H4 (cell line): ENCODE data around the gene FARS2. TPM values are rescaled to one million over a fixed set of nuclear protein-coding genes. Genes with fewer than 3 reads are reported as not detected.
"Not testable (repeated sequence)": the region's sequence is repeated elsewhere in the genome, so short reads cannot be mapped to it uniquely, and the experiment has no call there.

Source experiments
- DNase-seq: peaks from one replicate; pipeline ENCODE4 v3.0.0-alpha.2; 2015; ENCODE audit warnings: low spot score
- total RNA-seq: library from RNA; depleted of rRNA; stranded (reverse); fragments of >200 nt; shearing (Covaris generic); gene quantifications from 2 replicates; pipeline ENCODE4 v1.2.3, GENCODE V29; 2014

FARS2 gene
- total RNA-seq, 1 experiment from 2014 or later = 19.2 TPM

DNA sequence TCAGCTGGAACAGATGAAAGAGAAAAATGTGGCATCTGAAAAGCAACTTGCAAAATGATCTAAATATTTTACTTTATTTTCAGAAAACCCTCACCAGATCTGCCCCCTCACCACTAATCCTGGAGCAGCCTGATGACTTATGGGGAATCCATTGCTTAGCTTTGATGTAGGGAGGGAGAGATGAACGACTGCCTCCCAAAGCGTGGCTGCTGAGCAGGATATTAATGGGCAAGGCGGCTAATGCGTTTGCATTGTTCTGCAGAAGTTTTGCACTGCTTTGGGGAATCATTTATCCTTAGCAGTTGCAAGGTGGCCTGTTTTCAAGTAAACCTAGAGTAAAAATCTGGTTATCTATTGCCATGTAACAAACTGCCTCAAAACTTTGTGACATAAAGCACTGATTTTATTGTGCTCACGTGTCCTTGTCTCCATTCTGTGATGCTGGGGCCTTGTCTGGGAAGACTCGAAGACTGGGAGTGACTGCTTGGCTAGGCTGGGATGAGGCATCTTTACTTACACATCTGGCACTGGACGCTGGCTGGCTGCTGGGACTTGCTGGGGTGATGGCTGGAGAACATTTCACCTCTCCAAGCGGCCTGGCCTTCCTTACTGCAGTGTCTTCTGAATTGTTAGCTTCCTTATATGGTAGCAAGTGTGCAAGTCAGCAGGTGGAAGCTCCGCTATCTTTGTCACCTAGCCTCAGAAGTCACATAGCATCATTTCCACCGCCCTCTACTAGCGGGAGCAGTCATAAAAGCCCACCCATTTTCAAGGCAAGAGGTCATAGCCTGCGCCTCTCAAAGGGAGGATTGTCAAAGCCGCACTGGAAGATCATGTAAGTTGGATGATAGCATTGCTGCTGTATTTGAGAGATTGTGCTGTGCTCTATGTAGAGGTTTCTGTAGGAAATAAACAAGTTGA is 432.2 kb downstream of the FARS2 start:
- DNase-seq = no peak

DNA sequence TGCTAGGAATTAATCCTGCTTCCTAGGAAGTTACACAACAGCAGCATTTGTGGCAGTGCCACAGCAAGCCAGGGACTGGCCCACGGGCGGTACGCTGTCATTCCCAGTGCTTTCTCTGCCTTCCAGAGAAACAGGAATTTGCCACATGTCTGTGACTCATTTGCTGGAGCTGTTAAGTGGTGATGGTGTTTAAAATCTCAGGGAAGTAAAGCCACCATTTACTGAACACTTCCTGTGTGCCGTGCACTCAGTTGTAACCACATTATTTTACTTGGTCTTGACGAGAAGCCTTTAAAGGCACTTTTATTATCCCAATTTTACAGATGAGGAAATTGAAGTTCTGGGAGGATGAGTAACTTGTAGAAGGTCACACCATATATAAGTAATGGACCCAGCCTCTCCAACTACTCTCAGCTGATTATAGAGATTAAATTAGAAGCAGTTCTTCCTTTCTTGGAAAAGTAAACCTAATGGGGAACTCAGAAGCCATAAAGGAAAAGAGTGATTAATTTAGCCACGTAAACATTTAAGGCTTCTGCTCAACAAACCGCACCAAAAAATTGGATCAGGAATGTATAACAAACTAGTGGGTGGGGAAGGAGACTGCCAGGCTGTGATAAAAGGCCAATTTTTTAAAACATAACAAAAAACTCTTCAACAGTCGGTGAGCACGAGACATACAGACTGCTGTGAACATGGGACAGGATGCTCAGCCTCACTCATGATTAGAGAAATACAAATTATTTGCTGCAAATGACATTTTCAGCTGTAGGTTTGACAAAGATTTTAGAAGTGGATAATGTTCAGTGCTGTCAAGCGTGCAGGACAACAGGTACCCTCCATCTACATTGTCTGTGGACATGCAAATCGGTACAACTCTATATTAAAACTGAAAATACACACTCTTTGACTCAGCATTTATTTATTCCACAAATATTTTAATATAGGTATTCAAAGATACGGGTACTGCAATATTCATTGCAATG is 434.2 kb downstream of the FARS2 start:
- peak; percentile 93 for DNase-seq

DNA sequence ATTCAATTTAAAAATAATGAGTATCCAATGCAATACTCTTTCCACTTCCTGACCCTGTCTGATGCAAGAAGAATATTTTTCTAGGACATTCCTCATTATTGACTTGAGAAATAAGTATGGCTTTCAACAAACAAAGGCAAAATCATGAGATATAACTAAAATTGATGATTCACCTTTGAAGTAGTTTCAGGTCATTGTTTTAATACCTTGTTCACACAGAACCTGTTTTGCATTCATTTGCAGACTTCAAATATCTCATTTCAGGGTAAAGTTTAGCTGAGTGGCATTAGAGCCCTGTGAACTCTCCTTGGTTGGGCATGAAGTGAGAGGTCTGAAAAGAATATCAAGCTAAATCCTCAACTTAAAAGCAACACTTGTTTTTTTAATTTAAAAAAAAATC is 436.2 kb downstream of the FARS2 start:
- DNase-seq = no peak

DNA sequence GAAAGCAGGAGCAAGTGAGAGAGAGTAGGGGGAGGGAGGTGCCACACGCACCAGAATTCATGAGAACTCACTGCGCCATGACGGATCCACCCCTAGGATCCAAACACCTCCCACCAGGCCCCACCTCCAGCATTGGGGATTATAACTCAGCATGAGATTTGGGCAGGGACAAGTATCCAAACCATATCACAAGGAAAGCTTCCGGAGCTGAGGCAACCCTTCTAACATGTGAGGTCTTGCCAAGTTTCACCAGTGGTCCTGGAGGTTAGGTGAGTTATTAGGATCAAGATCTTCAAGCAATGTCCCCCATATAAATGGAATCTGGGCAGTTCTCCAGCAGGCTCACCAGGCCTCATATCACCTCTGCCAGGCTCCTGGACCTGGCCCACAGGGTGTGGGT is 437.0 kb downstream of the FARS2 start:
- DNase-seq = no peak

DNA sequence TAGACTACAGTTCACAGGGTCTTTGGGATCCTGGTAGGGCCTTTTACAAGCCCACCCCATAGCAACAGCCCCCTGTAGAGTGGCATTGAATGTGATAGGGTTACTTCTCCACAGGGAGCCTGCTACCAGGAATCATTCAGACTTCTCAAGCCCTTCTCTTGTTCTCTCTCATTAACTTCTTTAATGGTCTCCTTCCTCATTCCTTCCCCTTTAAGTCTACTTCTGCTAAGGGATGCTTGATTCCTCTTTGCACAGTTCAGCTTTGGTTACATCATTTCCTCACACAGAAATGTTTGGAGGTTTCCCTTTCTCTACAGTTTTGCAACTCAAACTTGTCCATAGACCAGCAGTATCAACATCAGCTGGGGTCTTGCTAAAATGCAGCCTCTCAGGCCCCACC is 437.8 kb downstream of the FARS2 start:
- DNase-seq = not testable (repeated sequence)

DNA sequence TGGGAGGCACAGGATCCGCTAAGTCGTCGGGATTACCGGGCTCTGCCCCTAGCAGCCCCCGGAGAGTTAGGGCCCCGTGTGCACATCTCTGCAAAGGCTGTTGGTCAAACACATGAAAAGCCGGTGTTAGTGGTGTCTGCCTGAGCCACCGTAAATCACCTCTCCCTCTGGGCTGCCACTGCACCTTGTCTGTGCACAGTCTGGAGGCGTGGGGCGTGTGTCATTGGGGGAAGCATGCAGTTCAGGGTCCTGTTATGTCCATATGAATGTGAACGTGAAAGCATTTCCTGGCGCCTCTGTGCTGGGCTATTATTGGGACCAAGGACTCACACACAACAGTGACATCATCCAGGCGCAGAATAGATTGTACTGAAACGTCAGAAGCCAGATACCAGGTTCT is 439.9 kb downstream of the FARS2 start:
- no peak for DNase-seq

DNA sequence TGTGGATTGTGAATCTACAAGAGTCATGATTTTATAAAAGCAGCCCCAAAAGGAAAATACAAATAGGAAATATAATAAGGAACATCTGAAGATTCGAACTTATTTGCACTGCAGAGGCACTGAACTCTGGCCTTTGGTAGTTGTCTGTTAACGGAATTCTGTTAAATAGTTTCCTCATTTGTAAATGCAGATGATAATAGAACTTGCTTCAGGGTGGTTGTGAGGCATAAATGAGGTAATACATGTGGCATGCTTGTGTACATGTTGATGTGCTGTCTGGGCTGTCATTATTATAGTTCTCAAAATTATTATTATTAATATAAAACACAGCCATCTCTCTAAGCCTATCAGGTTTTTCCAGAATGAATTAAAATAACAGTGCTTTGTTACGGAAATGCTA is 443.4 kb downstream of the FARS2 start:
- no peak for DNase-seq

DNA sequence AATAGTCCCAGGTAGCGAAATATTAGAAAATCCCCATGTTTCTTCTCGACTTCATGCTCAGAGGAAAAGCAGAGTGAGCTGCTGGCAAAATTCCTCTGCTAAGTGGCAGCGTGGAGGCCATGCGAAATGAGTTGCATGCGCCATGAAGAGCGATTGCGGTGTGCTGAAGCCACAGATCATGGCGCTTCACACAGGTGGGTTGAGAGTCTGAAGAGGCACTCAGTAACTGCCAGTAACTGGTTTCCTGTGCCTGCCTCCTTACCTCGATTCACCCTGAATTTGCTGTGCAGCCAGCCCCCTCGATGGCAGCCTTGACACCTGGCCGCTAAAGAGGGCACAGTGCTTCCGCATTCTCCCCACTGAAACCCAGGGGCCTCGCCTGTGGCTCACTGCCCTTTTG is 443.9 kb downstream of the FARS2 start:
- DNase-seq = no peak

DNA sequence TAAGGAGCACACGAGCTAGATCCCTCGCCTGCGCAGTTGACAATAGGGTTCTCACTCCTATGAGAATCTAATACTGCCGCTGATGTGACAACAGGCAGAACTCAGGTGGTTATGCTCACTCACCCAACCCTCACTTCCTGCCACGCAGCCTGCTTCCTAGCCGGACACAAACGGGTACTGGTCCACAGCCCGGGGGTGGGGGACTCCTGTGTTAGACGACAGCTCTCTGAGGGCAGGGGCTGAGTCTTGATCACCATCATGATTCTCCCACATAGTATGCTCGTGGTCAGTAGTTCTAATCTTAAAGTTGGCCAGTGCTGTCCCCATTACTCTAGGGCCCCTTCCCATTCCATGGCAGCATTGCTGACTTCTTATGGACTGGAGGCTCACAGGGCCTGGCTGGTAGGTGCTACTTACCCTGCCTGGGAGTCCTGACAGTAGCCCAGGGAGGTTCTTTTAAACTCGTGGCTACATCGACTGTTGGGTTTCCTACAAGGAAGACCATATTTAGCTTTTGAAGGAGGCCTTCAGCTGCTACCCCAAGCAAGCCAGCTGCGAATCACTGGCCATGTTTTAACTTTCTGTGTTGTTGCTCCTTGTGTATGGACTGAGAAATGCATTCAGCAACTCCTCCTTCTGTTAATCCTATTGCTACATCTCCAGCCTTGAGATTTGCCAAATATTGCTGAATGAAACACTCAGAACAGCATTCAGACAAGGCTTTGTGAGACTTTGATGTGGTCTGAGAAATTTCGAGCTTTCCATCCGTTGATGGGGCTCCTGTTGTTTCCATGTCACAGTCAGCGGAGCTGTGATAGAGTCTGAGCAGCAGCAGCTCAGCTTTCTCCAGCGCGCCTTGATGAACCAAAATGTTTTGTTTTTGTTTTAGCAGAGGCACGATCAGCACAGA is 445.1 kb downstream of the FARS2 start:
- no peak for DNase-seq

DNA sequence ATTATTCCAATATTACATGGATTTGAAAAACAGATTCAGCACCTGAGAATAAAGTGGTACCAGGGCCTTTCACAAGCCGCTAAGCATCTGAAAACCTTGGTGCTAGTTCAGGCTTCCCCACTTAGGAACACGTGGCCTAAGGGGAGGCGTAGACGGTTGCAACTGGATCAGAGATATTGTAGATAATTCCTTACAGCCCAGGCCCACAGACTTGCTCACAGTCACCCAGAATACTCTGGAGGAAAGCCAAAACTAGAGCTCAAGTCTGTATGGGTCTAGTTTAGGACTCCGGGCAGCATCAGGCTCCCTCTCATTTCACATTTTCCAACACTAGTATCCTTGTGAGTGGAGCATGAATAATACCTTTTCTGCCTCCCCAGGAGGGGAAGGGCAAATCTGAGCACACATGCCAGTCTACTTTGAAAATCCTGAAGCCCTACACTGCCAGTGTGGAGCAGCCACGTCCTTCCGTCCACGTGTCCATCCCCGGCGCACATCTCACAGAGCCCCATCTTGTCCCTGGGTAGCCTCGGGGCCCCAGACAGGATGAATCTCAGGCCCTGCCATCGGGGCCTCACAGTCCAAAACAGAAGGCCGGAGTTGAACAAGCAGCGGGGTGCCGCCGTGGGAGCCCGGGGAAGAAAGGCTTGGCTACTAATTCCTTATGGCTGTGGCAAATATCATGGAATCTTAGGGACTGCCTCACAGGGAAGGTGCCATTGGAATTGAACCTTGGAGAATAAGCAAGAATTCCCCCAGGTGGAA is 446.1 kb downstream of the FARS2 start:
- DNase-seq = no peak

DNA sequence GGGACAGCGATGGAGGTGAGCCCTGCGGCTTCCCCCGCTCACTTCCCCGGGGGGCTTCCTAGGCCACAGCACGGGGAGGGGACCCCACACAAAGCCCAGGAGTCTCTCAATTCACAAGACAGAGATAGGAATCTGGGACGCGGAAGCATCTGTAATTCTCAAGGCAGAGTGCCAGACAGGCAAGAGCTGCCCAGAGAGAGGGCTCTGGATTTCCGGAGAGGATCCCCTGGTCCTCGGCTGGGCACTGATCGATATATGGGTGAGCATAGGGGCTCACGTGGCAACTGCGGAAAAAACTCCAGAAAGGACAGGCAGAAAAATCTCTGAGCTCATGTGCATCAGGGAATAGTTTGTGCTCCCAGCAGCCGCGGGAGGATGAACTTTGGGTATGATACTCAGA is 449.2 kb downstream of the FARS2 start:
- no peak for DNase-seq

DNA sequence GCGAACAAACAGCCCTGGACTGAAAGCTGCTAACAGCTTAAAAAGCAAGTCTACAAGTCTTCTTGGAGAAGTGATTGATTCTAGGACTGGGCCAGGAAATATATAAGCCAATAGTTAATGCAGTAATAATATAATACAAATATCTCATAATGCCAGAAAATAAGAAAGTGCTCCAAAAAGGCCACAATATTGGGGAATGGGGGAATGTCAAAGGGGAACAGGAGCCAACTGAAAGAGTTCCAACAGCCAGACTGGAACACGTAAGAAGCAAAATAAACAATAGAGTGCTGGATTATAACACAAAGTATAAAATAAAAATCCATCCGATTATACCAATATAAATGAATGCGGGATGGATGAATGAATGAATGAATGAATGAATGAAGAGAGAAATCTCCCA is 449.6 kb downstream of the FARS2 start:
- DNase-seq = no peak

DNA sequence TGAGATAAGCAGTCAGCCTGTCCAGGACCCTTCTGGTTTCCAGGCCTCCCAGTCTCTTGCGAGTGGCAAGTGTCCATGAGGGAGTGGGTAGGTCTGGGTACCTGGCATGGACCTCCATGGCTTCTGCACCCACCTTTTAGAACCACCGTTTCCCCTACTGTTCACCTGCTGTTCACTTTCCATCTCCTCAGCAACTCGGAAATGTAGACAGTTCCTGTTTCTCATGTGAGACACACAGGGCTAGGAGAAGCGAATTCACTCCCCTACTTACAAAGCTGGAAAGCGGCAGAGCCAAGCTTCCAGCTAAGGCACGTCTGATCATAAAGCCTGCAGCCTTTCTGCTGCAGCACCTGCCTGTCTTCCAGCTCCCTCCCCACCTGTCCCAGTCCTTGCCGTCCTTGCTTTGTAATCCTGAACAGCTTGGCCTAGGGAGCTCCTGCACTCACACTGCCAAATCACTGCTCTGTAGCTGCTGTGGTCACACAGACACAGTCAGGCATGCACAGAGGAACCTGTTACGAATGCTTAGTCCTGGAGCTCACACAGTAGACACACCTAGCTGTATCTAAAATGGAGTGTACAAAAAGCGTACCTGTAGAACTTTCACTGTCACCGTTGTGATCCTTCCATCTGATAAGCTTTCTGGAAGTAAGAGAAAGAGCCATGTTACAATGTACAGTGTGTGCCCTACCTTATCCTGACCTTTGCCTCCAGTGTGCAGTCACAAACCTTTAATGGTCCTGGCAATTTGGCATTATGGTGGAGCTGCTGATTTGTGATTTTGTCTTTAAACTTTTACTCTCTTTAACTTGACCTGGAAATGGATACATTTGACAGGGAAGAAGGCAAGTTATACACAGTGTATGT is 451.3 kb downstream of the FARS2 start:
- no peak for DNase-seq

DNA sequence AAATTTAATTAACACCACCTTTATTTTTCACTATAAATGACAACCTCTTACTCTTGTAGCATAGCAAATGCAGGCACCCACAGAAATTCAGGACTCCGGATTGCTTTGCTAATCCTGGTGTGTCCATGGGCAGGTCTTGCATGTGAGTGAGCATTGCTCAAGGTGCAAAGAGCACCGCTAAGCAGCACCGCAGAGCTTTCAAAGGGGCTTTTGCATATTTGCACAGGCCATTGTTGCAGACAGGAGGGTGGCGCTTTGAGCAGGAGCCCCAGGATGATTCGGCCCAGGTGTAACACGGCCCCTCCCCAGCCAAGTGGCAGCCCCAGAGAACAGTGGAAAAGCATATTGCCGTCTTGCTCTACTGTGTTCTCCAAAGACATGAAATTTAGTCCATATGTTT is 452.2 kb downstream of the FARS2 start:
- DNase-seq = no peak

DNA sequence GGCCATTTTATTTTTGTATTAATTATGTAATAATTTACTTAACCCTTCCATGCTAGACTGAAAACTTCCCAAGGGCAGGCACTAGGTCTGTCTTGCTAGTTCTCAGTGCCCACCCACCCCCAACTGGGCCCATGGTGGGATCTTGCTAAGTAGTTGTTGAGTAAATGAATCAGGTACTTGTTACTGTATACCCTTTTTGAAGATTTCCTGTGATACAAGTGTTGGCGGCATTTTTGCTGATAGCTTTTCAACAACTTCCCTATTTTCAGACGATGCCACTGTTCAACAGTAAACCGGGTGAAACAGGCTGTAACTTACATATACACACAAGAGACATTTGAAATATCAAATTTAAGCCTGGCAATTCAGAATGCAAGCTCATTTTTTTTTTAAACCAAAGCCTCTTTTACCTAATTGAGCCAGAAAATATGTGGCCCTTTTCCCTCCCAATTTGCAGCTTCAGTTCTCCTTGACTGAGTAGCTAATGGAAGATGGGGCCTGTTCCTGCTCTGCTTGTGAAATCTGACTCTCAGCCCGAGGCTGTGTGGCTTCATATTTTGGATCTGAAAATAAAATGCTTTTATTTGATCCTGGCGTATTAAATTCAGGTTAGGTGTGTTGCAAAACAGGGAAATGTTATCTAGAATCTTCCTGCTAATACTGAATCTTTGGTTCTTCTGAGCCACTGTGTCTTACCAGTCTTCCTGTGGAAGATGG is 457.1 kb downstream of the FARS2 start:
- no peak for DNase-seq

DNA sequence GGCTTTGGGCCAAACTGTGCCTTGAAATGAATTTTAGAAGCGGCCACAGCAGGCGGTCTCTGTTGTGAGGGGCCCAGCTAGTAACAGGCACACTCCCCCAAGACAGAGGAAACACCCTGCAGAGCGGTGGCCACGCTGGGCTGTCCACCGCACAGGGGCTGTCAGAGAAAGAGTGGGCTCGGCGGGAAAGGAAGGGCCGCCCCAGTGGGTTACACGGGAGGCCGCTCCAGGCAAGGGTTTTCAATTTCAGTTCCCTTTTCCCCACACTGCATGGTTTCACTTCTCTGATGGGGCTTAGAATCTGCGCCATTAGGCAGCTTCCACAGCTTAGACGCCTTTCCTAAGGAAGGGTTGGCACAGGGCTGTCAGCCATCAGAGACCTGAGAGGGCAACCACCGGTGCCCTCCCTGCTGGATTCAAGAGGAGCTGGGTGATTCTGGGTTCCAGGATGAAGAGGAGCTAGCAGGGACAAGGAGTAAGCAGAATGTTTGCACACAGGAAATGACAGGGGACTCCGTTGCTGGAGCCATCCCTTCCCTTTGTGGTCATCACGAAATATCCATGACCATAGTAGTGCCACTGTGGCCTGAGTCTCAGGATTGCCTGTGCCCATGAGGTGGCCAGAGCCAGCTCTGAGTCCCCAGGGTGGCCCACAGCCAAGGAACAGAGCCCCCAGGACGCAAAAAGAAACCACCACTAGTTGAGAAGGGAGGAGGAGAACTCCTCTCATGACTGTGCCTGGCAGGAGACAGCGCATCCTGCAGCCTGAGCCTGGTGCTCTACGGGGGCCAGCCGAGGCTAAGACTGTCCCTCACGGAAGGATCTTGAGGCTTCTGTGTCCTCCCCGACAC is 462.8 kb downstream of the FARS2 start:
- no peak for DNase-seq

DNA sequence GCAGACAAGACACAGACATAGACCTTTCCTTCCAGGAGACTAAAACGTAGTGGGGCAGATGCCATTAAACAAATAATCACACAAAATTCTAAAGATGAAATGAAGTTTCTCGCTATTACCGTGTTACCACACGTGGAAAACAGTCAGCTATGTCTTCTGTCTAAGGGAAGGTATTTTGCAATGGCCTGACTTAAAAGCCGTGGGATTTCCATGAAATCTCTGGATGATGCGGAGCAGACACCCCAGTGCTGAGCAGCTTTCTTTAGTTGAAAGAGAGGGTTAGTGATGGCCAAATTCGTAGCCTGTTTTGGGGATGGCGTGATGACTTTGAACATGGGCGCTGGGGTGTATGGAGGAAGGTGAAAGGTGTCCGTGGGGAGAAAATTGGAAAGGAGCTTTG is 463.6 kb downstream of the FARS2 start:
- DNase-seq = no peak
